Fibroblast of pulmonary artery (primary cell): ENCODE results near the gene GANAB.
A peak's percentile ranks its signal among the peaks of the same experiment; 100 is the strongest.

Source experiments
- DNase-seq: peaks from one replicate; pipeline ENCODE4 v3.0.0-alpha.2; 2010; ENCODE audit warnings: low read depth
- H3K4me3 ChIP-seq: replicated peaks from 2 replicates; pipeline ENCODE4 v1.5.1; 2011; ENCODE audit warnings: low read depth, mild to moderate bottlenecking, control low read depth, low read length, moderate library complexity
- CTCF ChIP-seq: IDR thresholded peaks from 2 replicates; pipeline ENCODE4 v1.5.1; 2011; ENCODE audit warnings: mild to moderate bottlenecking, control low read depth, low read length, inconsistent platforms; ENCODE audit errors: missing control alignments

The GANAB gene

GRCh38 chr11:62604460-62605120 is 41.8 kb downstream of the GANAB start:
- H3K4me3 ChIP-seq: no peak overlapping the region
- peak; percentile 21 for DNase-seq
- TF ChIP-seq CTCF: no peak

DNA sequence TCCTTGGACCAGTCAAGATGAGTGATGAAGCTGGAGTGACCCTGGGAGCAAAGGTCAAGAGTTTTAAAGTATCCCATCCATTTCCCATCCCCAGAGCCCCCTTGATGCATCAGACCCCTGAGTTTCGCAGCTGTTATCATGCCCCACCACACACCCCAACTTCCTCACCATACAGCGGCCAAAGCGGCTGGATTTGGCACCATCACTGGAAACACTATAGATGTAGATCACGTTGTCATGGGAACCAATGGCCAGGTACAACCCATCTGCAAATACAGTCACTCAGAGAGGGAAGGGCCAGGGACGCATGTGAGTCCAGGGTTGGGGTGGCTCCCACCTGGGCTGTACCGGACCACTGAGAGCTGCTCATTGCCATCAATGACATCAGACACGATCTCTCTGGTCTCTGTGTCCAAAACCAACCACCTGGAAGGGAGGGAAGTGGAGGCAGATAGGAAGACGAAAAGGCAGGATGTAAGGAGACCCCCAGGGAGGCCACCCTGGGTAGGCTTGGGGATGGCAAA is 42.6 kb downstream of the GANAB start:
- no peak for TF ChIP-seq CTCF
- DNase-seq: no peak
- no peak overlapping the region for H3K4me3 ChIP-seq

DNA sequence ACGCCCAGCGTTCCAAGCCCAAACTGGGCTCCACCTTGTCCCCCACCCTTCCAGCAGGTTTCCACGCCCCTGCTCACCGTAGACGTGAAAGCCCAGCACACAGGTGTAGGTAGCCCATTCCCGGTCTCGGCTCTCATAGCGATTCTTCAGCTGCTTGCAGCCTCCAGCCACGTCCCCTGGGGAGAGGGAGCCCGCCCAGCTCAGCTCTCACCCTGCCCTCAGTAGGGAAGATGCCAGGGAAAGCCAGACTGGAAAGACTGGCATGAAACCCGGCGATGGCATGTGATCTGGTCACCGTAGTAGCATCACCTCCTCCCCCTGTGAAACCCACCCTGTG is 43.4 kb downstream of the GANAB start:
- no peak for TF ChIP-seq CTCF
- no peak overlapping the region for H3K4me3 ChIP-seq
- no peak for DNase-seq

DNA sequence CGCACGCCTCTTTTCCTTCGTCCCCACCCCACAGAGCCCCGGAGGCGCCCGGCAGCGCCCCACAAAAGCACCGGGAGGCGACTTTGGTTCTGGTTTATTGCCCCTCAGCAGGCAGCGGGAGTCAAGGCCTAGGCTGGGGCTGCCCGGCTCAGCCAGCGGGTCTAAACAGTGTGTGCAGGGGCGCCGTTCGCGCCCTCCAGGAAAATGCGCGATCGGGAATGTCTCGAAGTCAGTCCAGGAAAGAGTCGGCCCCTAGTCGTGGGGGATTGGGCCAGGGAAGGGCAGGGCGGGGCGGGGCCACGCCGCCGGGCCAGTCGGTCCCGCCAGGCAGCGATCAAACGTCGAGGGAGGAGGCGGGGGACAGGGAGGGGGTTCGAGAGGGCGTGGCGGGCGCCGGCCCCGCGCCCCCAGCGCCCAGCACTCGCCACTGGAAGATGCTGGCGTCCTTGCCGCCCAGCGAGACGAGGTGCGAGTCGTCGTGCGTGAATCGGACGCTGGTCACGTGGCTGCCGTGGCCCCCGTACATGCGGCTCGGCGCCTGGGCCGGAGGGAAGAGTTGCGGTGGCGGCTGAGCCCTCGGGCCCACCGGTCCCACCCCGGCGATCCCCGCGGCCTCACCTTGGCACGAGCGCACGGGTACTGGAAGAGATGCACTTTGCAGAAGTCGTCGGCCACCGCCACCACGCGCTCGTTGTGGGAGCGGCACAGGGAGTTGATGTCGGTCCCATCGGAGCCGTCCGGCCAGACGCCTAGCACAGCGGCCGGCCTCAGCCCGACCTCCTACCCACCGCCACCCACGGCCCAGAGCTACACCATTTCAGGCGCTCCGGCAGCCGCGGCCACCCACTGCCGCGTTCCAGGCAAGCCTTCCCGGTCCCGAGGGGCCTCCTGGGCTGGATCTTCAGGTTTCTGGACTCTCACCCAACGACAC is 44.0 kb downstream of the GANAB start:
- DNase-seq: peak; percentile 48

GRCh38 chr11:62601372-62602140 is 44.9 kb downstream of the GANAB start, which contains the start of gene MTA2:
MTA2 (minus strand) TSS chr11:62601865; CDS start chr11:62601450, 415 bp downstream.
- H3K4me3 ChIP-seq: peak within 1 kb of the TSS; percentile 92
- no peak for TF ChIP-seq CTCF
- peak; percentile 99 for DNase-seq

More for the DNA sequence above, 44.0 kb downstream of the GANAB start:
- H3K4me3 ChIP-seq: peak overlapping the region; percentile 92
- no peak for TF ChIP-seq CTCF

GRCh38 chr11:62601122-62601371 is 45.4 kb downstream of the GANAB start:
- TF ChIP-seq CTCF: no peak
- H3K4me3 ChIP-seq: peak overlapping the region; percentile 92
- peak; percentile 18 for DNase-seq
